Thyroid gland (tissue), 4 donors: Measurements from ENCODE around the gene TBC1D20.

ENCODE experiments used
- POLR2A ChIP-seq, 2 donors: fragments of 450-650 bp; IDR thresholded peaks; one replicate each; pipeline ENCODE4 v1.6.1; 2017; ENCODE audit warnings: antibody characterized with exemption in 2 of 2, mild to moderate bottlenecking in 2 of 2, moderate library complexity in 1 of 2
- TF ChIP-seq, protein P1 (sequence below), 6 experiments: fragments of 200-600 bp in 3 of 6; fragments of 450-650 bp in 3 of 6; sonication (generic) in 3 of 6; IDR thresholded peaks; one replicate each; pipeline ENCODE4 v1.5.1; 2016 to 2019; ENCODE audit warnings: antibody characterized with exemption in 6 of 6, mild to moderate bottlenecking in 2 of 6, inconsistent platforms in 1 of 6, moderate library complexity in 1 of 6

DNA sequence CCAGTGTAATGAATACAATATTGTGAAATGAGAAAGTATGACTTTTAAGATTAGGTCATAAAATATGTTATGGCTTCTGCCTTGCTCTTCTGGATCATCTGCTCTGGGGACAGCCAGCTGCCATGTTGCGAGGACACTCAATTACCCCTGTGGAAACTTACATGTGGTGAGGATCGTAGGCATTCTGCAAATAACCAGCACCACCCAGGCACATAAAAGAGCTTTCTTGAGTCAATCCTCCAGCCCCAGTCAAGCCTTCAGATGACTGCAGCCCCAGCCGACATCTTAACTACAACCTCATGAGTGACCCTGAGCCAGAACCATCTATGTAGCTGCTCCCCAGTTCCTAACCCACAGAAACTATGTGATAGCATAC lies 58.8 kb downstream of the TBC1D20 start:
- TF ChIP-seq, protein P1, sequence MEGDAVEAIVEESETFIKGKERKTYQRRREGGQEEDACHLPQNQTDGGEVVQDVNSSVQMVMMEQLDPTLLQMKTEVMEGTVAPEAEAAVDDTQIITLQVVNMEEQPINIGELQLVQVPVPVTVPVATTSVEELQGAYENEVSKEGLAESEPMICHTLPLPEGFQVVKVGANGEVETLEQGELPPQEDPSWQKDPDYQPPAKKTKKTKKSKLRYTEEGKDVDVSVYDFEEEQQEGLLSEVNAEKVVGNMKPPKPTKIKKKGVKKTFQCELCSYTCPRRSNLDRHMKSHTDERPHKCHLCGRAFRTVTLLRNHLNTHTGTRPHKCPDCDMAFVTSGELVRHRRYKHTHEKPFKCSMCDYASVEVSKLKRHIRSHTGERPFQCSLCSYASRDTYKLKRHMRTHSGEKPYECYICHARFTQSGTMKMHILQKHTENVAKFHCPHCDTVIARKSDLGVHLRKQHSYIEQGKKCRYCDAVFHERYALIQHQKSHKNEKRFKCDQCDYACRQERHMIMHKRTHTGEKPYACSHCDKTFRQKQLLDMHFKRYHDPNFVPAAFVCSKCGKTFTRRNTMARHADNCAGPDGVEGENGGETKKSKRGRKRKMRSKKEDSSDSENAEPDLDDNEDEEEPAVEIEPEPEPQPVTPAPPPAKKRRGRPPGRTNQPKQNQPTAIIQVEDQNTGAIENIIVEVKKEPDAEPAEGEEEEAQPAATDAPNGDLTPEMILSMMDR (IDR thresholded peaks at IDR 0.05) = no peak
- no peak for TF ChIP-seq POLR2A (IDR thresholded peaks at IDR 0.05)
